Measurements from ENCODE around the gene ADAMTSL3. TPM values are rescaled to one million over a fixed set of nuclear protein-coding genes. Genes with fewer than 3 reads are reported as not detected.
"Not testable (repeated sequence)": the region's sequence is repeated elsewhere in the genome, so short reads cannot be mapped to it uniquely, and the experiment has no call there.

ADAMTSL3 gene
- total RNA-seq, 1 donor from 2014 or later = 11.6 TPM

GRCh38 chr15:83961311-83961710 is 307.4 kb downstream of the ADAMTSL3 start:
- no peak for DNase-seq (ENCODE audit: low spot score)

GRCh38 chr15:83964967-83965366 is 311.0 kb downstream of the ADAMTSL3 start:
- not testable (repeated sequence) for DNase-seq (ENCODE audit: low spot score)

GRCh38 chr15:83970295-83970890 is 316.5 kb downstream of the ADAMTSL3 start:
- DNase-seq (ENCODE audit: low spot score) = peak; percentile 88

GRCh38 chr15:83971992-83972391 is 318.1 kb downstream of the ADAMTSL3 start:
- no peak for DNase-seq (ENCODE audit: low spot score)

- no peak for DNase-seq (ENCODE audit: low spot score)
These were observed 319.9 kb downstream of the ADAMTSL3 start for GRCh38 chr15:83973816-83974215.

GRCh38 chr15:83977992-83978391 is 324.1 kb downstream of the ADAMTSL3 start:
- DNase-seq (ENCODE audit: low spot score) = no peak

- no peak for DNase-seq (ENCODE audit: low spot score)
These were observed 324.7 kb downstream of the ADAMTSL3 start for GRCh38 chr15:83978588-83978987.

GRCh38 chr15:83980637-83981036 is 326.7 kb downstream of the ADAMTSL3 start:
- DNase-seq (ENCODE audit: low spot score) = no peak

- DNase-seq (ENCODE audit: low spot score) = no peak
These were observed 328.8 kb downstream of the ADAMTSL3 start for GRCh38 chr15:83982748-83983147.

GRCh38 chr15:83983634-83984458 is 329.9 kb downstream of the ADAMTSL3 start:
- DNase-seq (ENCODE audit: low spot score) = peak; percentile 53

- peak; percentile 75 for DNase-seq (ENCODE audit: low spot score)
These were observed 330.7 kb downstream of the ADAMTSL3 start for GRCh38 chr15:83984601-83985000.

GRCh38 chr15:83991163-83991562 is 337.2 kb downstream of the ADAMTSL3 start:
- no peak for DNase-seq (ENCODE audit: low spot score)

- DNase-seq (ENCODE audit: low spot score) = no peak
These were observed 338.6 kb downstream of the ADAMTSL3 start for GRCh38 chr15:83992324-83993031.

GRCh38 chr15:83993591-83993990 is 339.7 kb downstream of the ADAMTSL3 start:
- no peak for DNase-seq (ENCODE audit: low spot score)

- peak; percentile 79 for DNase-seq (ENCODE audit: low spot score)
These were observed 344.6 kb downstream of the ADAMTSL3 start for GRCh38 chr15:83998486-83998885.

- peak; percentile 92 for DNase-seq (ENCODE audit: low spot score)
These were observed 345.6 kb downstream of the ADAMTSL3 start for GRCh38 chr15:83999396-84000135.

GRCh38 chr15:84001037-84001436 is 347.1 kb downstream of the ADAMTSL3 start:
- DNase-seq (ENCODE audit: low spot score) = no peak

GRCh38 chr15:84001655-84002054 is 347.7 kb downstream of the ADAMTSL3 start:
- DNase-seq (ENCODE audit: low spot score) = no peak

GRCh38 chr15:84003791-84004503 is 350.0 kb downstream of the ADAMTSL3 start:
- no peak for DNase-seq (ENCODE audit: low spot score)

- DNase-seq (ENCODE audit: low spot score) = no peak
These were observed 352.5 kb downstream of the ADAMTSL3 start for GRCh38 chr15:84006421-84006820.

- DNase-seq (ENCODE audit: low spot score) = no peak
These were observed 355.7 kb downstream of the ADAMTSL3 start for GRCh38 chr15:84009616-84010015.
